GM11168 (cell line): ENCODE measurements around the gene C15orf62.

Experiments used
- in situ Hi-C: fragments of 300-500 bp; cut with MboI; formaldehyde crosslinking; loops from one replicate; pipeline ENCODE4 v1.12.0; 2022; ENCODE audit warnings: low sequenced_read_pairs; ENCODE audit not compliant: unreplicated experiment

C15orf62 gene

DNA sequence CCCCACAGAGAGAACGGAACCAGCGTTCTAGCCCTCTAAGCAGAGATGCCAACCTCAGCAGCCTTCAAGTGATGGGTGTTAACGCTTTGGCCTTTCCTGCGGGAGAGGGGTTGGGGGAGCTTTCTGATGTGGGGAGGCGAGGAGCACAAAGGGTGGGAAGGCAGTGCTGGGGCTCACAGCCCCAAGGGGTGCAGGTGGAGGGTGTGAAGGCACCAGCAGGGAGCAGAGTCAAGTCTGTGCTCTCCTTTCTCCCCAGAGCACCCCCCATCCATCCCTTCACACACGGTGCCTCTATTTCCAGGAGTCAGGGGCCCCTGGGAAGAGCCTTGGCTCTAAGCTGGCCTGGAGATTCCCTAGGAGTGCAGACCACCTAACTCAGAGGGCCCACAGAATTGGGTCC lies 4.1 kb downstream of the C15orf62 start:
- in situ Hi-C loops = loop anchor here (25.0 kb wide), 1 partner anchor 437 kb away; the partner anchor contains the start of gene CCDC9B

DNA sequence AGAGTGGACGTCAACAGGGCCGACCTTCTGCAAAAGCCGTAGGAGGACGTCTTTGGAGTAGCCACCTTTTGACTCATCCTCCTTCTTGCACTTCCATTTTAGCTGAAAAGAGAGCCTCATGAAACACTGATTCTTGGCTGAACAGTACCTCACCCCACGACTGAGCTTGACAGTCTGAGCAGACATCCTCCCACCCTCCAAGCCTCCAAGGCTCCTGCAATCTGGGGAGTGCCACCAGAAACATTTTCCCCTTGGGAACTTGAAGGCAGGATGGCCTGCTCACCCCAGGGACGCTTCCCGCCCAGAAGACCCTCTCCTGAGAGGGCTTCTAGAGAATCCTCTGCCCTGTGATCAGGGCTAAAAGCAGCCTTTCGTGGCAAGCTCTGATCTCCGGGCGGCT lies 5.2 kb downstream of the C15orf62 start:
- in situ Hi-C loops = no loop called here

DNA sequence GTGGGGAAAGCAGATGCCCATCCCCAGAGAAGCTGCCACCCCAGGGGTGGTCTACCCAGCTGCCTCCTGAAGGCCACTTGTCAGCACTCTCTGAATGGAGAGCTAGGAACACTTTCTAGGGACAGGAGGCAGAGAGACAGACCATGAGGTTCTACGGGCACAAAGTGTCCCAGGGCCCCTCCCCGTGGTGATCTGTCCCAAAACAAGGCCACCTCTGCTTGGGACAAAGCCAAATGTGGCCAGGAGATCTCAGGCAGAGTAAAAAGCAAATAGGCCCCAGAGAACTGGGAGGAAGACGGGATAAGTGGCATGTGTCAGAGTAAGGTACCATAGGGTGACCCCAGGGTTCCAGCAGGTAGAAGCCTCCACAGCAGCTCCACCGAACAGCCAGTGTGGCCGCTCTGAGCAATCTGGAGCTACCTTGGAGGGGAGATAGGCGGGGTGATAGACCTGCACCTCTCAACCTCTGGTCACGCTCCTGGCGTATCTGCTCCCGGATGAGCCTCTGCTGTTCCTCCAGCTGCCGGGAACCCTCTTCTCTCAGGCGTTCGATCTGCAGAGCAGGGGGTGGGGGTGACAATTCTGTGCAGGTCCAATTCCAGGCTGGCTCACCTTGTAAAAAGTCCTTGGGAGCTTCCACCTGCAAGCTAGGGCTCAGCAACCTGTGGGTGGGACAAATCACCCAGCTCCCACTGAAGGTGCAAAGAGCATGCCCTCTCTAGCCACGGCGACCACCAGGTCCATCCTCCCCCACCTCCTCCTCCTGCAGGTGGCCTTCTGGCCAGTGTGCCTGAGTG lies 6.2 kb downstream of the C15orf62 start:
- in situ Hi-C loops = no loop called here

DNA sequence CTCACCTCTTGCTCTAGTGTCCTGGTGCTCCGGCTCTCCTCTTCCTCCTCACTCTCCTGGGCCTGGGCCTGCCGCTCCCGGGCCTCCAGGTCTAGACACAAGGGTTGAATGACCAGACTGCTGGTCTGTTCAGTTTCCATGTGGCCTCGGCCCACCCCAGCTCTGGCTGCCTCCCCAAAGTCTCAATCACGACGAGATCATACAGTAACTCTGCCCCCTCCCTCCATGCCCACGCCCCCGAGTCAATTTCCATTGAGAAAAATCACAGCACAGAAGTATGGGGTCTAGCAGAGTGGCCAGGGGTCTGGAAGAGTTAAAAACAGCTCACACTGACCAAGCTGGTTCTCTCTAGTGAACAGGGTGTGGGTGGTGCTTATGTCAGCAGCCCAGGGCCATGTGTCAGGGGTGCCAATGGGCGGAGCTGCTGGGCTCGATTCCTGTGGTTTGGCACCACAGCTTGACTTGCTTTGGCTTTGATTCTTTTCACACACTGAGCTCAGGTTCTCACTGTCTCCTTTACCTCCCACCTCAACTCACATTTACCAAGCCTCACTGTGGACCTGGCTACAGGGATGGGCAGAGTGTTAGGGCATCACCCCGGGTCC lies 6.9 kb downstream of the C15orf62 start:
- in situ Hi-C loops = no loop called here

DNA sequence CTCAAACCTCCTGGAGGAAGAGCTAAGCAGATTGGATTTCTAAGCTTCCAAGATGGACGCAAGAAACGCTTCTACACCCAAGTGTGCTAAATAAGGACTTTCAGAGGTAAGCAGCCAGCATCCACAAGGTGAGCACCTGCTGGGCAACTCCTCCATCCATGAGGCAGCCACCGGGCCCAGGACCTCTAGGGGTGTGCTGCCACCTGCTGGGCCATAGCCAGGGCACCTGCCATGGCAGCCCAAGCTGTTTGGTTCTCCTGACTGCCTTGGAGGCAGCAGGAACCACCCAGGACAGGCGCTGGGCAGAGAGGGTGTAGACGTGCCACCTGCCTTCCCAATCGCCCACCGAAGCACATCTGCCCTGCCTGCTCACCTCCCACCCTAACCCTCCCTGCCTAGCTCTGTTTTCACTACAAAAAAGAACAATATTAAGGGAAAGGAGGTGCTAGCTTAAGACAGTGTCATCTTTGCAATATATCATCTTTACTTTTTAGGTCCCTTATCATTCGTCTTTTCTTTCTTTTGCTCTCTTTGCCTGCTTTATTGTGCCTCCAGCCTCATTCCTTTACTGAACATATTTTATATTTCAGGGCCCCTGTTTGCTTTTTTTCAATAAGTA lies 12.9 kb downstream of the C15orf62 start:
- in situ Hi-C loops = no loop called here

DNA sequence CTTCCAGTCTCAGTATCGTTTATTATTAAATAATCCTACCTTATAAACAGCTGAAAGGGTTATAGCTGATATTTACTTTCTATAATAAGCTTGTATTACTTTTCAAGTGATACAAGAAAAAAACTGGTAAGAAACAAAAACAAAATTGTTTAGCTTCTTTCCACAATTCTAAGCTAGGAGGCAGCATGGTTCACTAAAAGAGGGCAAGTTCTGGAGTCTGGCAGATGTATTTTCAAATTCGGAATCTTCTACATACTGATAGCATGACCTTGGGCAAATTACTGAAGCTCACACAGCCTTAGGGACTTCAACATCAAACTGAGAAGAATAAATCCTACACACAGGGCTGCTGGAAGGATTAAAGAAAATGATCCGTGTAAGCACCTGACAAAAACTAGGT lies 15.4 kb downstream of the C15orf62 start:
- in situ Hi-C loops = loop anchor here (5.0 kb wide), 1 partner anchor 83 kb away; no protein-coding TSS in a partner anchor

DNA sequence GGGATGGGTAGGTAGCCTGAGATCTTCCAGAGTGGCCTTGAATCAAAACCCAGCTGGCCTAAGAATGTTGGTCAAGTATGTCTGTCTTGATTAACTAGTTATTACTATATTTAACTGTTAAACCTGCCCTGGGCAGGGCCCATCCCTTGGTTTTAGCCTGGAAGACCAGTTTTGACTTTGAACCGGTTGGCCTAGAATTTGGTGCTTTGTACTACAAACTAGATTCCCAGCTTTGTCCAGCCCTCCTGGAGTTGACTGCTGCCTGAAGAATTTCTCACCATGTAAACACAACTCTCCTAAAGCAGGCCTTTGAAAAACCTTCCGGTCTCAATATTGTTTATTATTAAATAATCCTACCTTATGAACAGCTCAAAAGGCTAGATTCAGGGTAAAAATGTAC lies 16.0 kb downstream of the C15orf62 start:
- in situ Hi-C loops = loop anchor here (5.0 kb wide), 1 partner anchor 84 kb away; no protein-coding TSS in a partner anchor

DNA sequence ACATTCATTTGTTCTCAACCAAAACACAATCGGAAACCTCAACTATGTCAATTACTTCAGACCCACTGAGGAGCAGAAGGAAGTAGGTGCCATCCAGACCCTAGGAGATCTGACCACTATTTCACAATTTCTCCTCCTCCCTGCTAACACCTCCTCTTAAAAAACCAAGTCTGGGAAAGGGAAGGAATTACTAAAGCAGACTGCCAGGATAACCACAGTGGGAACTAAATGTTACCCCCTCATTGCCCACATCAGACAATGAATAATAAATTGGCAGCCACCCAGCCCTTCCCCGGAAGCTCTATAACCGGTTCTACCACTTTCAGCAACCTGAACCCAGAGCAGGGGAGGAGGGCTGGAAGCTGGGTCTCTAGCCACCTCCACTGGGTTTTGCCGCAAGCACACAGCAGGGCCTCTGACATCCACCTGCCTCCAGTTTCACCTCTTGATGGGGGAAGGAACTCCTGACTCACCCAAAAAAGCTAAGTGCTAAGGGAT lies 17.6 kb downstream of the C15orf62 start:
- in situ Hi-C loops = loop anchor here (5.0 kb wide), 1 partner anchor 85 kb away; no protein-coding TSS in a partner anchor

DNA sequence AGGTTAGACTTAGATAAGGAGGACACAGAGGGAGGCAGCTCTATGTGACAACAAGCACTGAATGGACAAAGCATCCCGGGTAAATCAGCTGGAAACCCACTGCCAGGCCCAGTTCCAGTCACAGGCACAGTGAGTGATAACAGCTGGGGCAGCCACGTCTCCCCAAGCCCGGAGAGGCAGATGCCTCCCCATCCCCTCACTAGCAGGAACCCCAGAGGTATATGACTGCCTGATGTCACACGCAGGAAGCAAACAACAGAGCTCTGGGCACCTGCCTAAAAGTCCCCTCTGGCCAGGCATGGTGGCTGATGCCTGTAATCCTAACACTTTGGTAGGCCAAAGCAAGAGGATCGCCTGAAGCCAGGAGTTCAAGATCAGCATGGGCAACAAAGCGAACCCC lies 18.2 kb downstream of the C15orf62 start:
- in situ Hi-C loops = loop anchor here (5.0 kb wide), 1 partner anchor 86 kb away; no protein-coding TSS in a partner anchor

DNA sequence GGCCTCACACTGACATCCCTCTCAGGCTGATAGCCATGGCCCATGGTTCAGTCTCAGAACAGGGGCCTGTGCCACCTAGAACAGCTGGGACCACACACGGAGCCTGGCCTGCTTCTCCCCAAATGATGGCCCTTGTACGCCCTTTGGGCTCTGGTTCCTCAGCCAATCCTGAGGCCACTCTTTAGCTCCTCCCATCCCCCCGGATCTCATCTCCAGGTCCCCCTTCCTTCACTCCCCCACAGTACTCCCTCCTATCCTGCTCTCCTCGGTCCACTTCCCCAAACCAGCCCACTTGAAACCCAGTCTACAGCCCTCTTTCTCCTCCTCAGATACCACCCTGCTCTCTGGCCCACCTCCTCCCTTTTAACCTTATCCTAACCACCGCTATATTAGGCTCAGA lies 19.3 kb downstream of the C15orf62 start:
- in situ Hi-C loops = loop anchor here (5.0 kb wide), 1 partner anchor 87 kb away; no protein-coding TSS in a partner anchor

DNA sequence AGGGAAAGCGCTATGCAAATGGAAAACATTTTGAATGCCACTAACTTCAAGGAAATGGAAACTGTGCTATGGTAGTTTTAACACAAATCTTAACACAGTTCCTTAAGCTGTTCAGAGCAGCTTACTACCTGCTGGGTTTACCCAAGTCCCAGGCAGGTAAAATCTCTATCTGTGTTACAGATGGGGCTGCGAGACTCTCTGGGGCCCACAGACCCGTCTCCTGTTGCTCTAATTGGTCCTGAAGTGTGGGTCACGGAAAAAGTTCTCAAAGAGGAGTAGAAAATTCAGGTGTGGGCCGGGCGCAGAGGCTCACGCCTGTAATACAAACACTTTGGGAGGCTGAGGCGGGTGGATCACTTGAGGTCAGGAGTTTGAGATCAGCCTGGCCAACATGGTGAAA lies 20.2 kb downstream of the C15orf62 start:
- in situ Hi-C loops = loop anchor here (5.0 kb wide), 1 partner anchor 88 kb away; no protein-coding TSS in a partner anchor

DNA sequence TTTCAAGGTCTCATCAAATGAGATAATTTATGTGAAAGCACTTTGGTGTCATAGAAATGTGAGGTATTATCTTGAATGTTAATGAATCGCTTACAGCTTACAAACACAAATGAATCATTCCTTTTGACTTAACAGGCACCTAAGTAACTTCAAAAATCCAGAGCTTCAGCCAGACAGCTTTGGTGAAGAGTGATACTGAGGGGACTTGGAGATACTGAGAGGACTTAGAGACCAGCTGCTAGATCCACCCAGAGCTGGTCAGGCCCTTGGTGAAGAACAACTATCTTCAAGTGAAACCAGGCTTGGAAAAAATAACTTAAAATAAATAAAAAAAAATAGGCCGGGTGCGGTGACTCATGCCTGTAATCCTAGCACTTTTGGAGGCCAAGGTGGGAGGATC lies 20.9 kb downstream of the C15orf62 start:
- in situ Hi-C loops = no loop called here

DNA sequence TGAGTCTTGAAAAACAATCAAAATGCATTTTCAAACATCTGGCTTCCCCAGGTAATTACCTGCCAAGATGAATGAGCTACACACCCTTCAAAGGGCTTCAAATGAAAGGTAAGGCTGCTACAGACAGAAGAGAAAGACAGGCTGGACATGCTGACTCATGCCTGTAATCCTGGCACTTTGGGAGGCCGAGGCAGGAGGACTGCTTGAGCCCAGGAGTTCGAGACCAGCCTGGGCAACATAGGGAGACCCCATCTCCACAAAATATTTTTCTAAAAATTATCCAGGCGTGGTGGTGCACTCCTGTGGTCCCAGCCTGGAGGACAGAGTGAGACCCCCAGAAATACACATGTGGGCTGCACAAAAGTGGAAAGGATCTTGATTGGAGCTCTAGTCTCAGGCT lies 22.6 kb downstream of the C15orf62 start:
- in situ Hi-C loops = no loop called here

DNA sequence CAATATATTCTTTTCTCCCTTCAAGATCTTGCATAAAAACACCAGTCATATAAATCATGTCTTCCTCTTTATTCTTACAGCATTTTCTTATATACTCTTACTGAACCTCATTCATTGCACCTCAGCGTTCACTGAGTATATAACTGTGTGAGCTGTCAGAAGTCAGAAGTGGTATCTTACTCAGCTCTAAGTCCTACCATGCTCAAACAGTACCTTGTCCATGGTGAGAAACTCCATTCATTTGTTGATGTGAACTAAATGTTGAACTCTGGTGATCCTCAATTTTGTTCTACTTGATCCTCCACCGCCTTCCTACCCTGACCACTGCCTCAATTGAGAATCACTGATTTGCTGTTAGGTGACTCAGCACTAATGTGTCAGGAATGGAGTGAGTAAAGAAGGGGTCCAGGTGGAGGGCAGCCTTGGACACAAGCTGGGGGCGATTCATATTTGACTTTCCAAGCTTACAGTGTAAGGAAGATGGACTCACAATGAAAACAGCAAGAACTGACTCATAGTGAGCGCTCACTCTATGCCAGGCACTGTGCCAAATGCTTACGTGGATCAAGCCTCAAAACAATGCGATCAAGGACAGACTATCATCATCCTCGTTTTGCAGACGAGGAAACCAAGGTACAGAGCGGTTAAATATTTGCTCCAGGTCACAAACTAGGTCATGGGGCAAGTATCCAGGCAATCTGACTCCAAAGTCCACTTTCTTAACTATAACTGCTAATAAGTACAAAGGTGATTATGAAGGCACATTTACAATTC lies 23.6 kb downstream of the C15orf62 start:
- in situ Hi-C loops = no loop called here

DNA sequence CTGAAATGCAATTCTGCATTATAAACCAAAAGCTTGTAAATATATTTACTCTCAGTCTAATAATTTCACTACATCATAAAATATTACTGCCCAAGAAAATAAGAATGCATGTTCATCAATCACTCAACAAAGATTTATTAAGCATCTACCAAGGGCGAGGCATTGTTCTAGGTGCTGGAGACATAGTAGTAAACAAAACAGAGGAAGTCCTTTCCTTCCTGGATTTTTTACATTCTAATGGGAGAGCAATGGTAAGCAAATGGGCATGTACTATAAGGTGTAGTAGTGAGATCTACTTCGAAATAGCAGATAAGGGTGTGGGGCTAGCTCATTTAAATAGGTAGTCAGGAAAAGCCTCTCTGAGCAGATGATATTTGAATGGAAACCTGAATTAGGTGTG lies 26.3 kb downstream of the C15orf62 start:
- in situ Hi-C loops = no loop called here

DNA sequence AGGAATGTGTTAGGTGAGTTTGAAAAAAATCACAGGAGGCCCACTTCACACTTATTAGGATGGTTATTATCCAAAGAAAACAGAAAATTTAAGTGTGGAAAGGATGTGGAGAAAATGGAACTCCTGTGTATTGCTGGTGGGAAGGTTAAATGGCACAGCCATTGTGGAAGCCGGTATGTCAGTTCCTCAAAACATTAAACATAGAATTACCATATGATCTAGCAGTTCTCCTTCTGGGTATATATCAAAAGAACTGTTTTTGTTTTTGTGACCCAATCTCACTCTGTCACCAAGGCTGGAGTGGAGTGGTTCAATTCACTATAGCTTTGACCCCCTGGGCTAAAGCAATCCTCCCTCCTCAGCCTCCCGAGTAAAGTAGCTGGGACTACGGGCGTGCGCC lies 26.7 kb downstream of the C15orf62 start:
- in situ Hi-C loops = no loop called here

DNA sequence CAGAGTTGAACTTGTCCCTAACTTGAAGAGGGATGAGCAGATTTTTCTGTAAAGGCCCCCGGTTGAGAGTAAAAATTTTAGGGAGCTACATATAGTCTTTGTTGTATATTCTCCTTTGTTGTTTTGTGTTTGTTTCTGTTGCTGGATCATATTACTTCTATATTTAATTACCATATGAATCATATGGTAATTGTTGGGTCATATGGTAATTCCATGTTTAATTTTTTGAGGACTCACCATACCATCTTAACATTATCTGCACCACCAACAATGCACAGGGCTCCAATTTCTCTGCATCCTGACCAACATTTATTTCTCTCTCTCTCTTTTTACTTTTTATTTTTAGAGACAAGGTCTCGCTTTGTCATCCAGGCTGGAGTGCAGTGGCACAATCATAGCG lies 29.7 kb downstream of the C15orf62 start:
- in situ Hi-C loops = no loop called here

DNA sequence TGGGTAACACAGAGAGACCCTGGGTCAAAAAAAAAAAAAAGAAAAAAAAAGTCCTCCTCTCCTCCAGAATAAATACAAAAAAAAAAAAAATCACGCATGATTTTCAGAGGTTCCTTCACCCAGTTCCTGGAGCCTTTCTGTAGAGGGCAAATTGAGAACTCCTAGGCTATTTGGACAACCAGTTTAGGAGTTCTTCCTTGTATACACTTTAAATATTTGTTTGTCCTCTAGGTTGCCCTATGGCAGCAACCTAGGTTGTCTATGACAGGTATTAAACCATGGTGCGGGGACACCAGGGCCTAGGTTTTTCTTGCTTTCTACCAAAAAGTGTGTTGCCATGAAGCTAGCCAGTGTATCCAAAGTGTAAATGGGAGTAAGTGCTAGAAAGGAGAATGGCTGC lies 33.3 kb downstream of the C15orf62 start:
- in situ Hi-C loops = no loop called here

DNA sequence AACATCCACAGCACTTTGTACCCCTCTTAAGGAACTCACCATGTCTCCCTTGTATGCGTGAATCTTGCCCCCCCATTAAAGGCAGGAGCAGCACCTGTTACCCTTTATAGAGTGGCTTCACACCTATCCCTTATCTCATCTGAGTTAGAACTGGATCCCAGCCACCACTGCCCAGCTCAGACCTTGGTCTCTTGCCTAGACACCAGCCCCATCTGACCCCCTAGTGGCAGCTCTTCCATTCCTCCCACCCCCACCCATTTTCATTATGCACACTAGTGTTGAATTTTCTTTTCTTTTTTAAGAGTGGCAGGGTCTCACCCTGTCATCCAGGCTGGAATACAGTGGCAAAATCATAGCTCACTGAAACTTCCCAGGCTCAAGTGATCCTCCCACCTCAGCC lies 33.9 kb downstream of the C15orf62 start:
- in situ Hi-C loops = no loop called here

DNA sequence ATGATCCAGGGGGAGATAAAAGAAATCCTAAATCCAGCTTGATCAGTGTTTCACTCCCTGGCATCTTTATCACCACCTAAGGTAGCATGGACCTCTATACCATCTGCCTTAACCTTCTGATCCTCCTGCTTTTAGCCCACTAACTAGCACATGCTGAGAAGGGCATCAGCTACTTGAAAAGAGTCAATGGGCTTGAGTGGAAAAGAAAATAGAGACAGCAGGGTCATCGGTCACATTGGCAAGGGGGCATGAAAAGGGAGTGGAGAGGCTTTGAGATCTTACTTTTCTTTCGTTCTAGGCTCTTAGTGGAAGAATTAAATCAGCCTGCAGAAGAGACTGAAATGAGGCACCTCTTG lies 36.9 kb downstream of the C15orf62 start:
- in situ Hi-C loops = no loop called here
